GM18507 (cell line): ENCODE results near the gene SYT17.

ENCODE experiments used
- DNase-seq: peaks from one replicate; pipeline ENCODE4 v3.0.0; 2011; ENCODE audit warnings: low read depth; ENCODE audit not compliant: insufficient read length; ENCODE audit errors: extremely low spot score
- FAIRE-seq: peaks from 2 replicates; lab custom pipeline; 2011; peaks lifted over from hg19 to GRCh38; lab: Jason Lieb, UNC

Gene SYT17

DNA sequence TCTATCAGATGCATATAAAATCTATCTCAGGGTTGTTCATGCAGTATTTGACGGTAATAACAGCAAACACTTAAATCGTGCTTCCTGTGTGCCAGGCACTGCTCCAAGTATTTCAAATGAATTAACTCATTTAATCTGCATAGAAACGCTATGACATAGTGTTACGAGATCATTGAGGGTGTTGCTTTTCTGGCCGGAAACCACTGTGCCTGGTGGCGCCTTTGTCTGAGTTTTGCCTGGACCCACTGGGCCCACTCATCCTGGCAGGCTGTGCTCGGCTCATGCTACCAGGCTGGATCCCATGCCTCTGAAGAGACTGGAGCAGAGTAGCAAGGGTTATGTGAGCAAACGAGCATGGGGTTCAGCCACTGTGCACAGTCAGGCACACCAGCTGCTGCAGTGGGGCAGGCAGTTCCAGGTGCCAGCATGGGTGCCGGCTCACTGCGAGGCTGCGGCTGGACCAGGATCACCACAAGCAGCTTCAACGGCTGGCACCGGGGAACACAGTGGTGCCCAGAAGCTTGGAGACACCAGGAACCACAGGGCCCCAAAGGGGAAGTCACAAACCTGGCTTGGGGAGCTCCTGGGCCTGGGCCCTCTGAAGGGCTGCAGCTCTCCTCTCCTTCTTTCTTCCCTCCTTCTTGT, 71.6 kb downstream of the SYT17 start:
- no peak for DNase-seq
- no peak for FAIRE-seq

DNA sequence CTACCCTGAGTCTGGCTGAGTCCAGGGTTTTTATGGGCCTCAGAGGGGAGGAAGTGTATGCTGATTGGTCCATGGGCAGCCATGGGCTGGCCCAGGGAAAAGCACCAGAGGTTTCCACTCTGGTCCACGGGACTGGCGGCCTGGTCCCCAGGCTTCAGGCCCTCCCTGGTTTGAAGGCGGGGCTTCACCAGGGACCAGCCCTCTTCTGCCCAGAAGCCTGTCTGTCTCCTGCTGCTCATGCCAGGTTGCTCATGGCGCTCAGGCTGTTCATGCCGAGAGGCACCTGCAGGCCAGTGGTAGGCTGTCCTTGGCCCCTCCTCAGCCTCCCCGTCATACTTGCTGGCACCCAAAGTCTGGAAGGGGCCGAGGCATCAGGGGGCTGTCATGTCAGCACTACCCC, 72.5 kb downstream of the SYT17 start:
- DNase-seq (no peak), FAIRE-seq (no peak)

DNA sequence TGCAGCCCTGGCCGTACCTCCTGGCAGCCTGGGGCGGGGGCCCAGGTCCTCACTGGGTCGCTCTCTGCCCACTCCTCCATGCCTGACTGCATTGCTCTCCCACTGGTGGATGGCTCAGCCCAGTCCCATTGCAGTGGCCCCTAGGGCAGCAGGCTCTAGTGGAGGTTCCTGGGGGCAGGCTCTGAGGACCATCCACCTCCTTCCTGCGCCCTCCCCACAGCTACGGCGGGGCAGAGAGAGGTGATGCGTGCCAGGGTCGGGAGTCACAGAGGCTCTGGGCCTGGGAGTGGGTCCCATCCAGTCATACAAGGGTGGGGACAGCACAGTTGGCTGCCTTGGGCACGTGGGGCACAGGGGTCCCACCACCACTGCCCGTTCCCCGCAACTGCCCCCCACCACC, 73.5 kb downstream of the SYT17 start:
- no peak for FAIRE-seq
- no peak for DNase-seq

GRCh38 chr16:19242186-19242585, 74.1 kb downstream of the SYT17 start:
- DNase-seq: no peak
- no peak for FAIRE-seq

DNA sequence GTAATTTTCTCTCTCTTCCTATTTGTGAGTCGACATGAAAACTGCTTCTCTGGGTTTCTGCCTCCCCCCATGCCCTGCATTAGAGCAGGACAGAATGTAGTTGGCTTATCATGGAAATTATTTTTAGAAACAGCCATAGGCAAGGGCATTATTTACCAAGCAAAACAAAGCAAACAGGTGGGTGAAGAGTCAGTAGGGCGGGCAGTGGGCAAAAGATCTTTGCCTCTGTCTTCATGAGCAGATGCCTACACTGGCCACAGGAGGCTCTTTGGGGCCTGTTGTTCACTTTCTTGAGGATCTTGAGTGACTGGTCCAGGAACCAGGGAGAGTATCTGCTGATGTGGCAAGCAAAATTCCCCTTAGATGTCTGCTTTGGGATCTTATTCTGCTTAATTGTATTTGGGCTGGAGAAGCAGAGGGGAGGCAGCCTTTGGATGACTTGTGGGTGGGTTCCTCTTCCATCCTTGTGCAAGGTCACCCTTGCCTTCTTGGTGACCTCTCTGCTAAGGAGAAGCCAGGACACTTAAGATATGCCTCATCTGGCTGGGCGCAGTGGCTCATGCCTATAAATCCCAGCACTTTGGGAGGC, 75.0 kb downstream of the SYT17 start:
- FAIRE-seq (no peak), DNase-seq (no peak)

- no peak for FAIRE-seq
- no peak for DNase-seq
Observed at GRCh38 chr16:19245326-19245925, 77.4 kb downstream of the SYT17 start.

- FAIRE-seq (no peak), DNase-seq (no peak)
Observed at GRCh38 chr16:19252904-19253303, 84.9 kb downstream of the SYT17 start.

DNA sequence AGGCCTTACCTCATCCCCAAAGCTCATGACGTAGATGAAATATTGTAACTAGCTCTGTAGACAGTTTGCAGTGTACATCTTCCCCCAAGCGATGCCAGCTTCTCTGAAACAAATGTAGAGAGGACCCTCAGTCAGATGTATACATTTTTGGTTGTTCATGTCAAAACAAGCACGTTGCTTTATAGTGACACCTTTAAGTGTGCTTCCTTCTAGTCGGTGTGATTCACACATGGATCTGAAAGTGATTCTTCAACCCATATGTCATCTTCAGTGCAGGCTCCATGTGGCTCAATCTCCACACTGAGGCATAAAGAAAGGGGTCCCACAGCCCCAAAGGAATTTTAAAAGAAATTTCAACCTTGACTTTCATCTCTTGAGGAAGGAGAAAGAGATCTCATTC, 86.6 kb downstream of the SYT17 start:
- FAIRE-seq: no peak
- no peak for DNase-seq

GRCh38 chr16:19264123-19264673, 96.2 kb downstream of the SYT17 start:
- DNase-seq (no peak), FAIRE-seq (no peak)

- DNase-seq (no peak), FAIRE-seq (no peak)
Observed at GRCh38 chr16:19265380-19265930, 97.4 kb downstream of the SYT17 start.

DNA sequence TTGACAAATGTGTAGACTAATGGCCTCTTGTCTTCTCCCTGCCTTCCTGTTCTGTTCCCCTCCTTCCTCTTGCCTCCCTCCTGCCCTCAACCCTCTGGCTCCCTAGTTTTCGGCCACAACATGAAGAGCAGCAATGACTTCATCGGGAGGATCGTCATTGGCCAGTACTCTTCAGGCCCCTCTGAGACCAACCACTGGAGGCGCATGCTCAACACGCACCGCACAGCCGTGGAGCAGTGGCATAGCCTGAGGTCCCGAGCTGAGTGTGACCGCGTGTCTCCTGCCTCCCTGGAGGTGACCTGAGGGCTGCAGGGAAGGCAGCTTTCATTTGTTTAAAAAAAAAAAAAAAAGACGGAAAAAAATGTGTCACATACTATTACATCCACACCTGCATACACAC, 98.7 kb downstream of the SYT17 start:
- FAIRE-seq: no peak
- no peak for DNase-seq

DNA sequence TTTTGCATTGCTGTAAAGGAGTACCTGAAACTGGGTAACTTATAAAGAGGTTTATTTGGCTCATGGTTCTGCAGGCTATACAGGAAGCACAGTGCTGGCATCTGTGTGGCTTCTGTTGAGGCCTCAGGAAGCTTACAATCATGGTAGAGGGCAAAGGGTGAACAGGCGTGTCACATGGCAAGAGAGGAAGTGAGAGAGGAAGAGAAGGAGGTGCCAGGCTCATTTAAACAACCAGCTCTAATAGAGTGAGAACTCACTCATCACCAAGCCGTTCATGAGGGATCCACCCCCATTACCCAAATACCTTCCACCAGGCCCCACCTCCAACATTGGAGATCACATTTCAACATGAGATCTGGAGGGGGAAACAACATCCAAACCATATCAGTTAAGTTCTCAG, 101.1 kb downstream of the SYT17 start:
- FAIRE-seq (no peak), DNase-seq (no peak)

- FAIRE-seq: no peak
Observed at GRCh38 chr16:19274165-19274797, 106.2 kb downstream of the SYT17 start.

DNA sequence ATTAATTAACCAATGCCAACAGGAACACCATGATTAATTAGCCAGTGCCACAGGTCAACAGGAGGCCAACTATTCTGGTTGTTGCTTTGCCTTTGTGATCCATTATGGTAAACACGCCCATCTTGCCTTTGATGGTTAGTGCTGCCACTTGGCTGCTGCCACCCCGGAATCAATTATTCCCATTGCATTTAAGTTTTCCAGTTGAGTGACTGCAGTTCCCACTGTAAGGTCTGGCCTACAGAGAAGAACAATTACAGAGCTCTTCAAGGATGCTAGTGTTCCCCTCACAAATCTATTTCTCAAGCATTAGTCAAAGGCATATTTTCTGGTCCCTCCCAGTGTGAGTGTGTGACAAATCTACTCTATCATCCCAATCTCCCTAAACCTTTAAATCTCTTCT, 110.4 kb downstream of the SYT17 start:
- no peak for DNase-seq
- no peak for FAIRE-seq

More at GRCh38 chr16:19274165-19274797, 106.2 kb downstream of the SYT17 start:
- DNase-seq: no peak

DNA sequence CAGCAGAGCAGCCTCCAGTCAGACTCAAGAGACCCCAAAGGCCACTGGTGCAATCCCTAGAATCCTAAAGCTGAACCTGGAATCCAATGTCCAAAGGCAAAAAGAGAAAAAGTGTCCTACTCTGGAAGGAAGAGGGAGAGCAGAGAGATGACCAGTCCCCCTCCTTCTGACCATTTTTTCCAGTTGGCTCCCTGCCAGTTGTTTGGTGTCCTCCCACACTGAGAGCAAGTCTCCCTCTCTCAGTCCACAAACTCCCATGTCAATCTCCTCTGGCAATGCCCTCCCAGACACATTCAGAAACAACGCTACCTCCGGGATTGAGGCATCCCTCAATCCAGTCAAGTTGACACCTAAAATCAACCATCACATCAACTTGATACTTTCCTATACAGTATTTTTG, 113.2 kb downstream of the SYT17 start:
- DNase-seq (no peak), FAIRE-seq (no peak)

DNA sequence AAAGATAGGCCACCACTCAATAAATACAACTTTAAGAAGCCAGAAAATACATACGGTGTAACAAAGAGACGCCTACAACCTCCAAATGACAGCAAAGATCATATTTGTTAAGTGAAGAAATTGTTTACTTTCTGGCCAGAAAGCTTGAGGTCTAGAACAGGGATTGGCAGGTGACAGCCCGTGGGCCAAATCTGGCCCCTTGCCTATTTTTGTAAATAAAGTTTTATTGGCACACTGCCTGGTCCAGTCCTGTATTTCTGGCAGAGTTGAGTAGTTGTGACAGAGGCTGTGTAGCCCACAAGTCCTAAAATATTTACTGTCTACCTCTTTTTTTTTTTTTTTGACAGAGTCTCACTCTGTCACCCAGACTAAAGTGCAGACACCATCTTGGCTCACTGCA, 114.1 kb downstream of the SYT17 start:
- FAIRE-seq (no peak), DNase-seq (no peak)

GRCh38 chr16:19283637-19284036, 115.6 kb downstream of the SYT17 start:
- DNase-seq: no peak
- FAIRE-seq: no peak

GRCh38 chr16:19284207-19284606, 116.2 kb downstream of the SYT17 start:
- DNase-seq: no peak
- FAIRE-seq: no peak

GRCh38 chr16:19285431-19285830, 117.4 kb downstream of the SYT17 start, which contains the start of gene CLEC19A:
Gene CLEC19A (plus strand): TSS chr16:19285731. CDS start chr16:19285852, 121 bp downstream.
- FAIRE-seq (no peak), DNase-seq (no peak)

DNA sequence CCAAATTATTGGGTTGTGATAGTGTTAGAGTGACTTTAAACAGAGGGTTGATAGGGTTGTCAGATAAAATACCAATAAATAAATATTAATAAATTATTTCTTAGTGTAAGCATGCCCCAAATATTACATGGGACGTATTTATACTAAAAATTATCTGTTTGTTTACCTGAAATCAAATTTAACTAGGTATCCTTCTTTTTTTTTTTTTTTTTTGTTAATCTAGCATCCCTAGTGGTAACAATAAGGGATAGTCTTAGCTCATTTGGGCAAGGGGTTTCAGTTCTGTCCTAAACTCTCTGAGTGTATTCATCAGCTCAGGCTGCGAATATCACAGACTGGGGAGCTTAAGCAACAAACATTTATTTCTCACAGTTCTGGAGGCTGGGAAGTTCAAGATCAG, 118.8 kb downstream of the SYT17 start:
- FAIRE-seq: no peak
- no peak for DNase-seq
